ENCODE measurements around the gene TCTN1.
A peak's percentile ranks its signal among the peaks of the same experiment; 100 is the strongest.
"Not testable (repeated sequence)": the region's sequence is repeated elsewhere in the genome, so short reads cannot be mapped to it uniquely, and the experiment has no call there.

TCTN1 gene

DNA sequence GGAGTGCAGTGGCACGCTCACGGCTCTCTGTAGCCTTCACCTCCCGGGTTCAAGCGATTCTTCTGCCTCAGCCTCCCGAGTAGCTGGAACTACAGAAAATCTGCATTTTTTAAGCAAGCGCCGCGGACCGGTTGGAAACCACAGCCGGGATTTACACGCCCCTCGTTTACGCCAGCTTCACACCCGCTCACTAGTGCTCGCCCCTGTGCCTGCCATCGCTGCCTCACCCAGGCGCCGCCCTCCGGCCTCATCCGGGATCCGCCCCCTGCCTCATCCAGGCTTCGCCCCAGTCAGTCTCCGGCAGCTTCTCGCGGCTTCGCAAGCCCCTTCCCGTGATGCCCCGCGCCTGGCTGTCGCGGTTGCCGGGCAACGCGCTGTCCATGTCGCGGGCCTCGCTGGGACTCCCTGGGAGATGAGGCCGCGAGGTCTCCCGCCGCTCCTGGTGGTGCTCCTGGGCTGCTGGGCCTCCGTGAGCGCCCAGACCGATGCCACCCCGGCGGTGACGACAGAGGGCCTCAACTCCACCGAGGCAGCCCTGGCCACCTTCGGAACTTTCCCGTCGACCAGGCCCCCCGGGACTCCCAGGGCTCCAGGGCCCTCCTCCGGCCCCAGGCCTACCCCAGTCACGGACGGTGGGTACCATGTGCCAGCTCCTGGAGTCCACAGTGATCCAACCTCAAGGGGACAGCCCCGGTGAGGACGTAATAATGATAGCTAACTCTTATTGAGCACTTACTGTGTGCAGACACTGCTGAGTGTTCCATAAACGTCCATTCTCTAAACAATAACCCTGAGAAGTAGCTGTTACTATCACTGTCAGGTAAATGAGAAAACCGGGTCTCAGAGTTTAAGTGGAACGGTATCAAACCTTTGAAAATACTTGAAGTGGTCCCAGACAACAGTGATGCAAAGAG, at the start of gene TCTN1:
Gene TCTN1, plus strand, starts transcription at position 359 of the 914 bp plus-strand sequence. Its CDS starts 54 bp downstream, at position 413.
- DNase-seq = peak; percentile 98

DNA sequence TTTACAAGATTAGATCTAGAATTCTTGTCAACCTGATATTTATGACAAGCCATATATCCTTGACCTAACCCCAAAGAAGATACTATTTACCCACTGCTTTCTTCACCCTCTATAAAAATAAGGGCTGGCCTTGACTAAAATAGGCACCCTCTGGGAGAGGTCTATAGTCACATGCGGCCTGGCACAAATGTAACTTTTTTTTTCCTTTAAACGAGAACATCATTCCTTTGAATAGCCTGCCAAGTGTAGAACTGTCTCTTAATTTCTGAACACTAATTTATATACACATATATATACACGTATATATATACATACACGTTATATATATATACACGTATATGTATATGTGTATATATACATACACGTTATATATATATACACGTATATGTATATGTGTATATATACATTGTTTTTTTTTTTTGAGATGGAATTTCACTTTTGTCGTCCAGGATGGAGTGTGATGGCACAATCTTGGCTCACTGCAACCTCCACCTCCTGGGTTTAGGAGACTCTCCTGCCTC, 49.4 kb upstream of the TCTN1 start:
- DNase-seq = no peak

DNA sequence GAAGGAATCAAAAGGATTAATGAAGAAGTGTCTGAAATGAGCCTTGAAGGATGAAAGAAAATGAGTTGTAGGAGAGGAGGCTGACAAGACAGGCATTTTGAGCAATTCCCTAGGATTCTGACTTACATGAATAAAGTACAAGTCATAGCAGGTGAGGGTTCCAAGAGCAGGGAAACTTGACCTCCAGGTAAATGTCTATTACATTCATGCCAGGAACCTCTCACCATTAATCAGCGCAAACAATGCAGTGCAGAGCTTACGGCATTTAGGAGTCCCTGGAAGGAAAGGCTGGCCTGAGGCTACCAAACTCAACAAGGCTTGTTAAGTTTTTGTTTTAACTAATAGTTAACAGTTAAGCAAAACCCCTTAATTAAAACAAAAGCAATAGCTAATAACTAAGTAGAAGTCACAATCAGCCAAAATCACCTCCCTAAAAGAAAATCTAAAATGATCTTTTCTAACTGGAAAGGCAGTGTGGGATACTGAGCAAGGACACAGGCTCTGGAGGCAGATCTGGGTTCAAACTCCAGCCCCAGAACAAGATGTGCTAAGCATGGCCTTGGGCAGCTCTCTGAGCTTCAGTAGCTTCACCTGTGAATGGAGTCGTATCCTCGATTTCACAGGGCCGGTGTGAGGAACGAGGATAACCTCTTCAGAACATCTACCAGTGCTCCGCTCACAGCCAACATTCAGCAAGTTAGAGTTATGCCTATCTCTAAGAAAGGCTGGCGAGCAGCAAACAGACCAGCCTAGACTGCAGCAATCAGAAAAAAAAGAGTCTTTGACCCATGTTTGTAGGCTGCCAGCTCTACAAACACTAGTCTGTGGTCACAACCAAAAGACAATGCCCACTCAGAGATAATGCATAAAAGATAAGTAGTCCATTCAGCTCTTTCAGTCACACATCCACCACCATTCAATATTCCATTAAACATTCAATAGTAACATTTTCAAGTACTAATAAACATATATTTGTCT, 47.7 kb upstream of the TCTN1 start:
- DNase-seq = peak; percentile 86

DNA sequence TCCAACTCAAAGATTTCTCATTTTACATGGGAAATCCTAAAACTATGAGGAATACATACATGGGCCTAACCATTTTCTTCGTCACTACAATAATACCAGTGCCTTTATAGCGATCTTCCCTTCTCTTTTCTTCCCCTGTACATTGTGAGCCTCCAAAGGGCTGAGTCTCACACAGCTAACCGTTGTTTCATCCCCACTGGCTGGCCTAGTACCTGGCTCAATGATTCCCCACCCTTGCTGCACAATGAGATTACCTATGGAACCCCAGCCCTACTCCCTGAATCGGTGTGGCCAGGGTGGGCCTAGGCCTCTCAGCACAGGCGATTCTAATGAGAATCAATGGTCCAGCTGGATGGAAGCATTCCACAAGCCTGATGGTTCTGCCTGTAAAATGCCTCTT, 46.9 kb upstream of the TCTN1 start:
- no peak for DNase-seq

DNA sequence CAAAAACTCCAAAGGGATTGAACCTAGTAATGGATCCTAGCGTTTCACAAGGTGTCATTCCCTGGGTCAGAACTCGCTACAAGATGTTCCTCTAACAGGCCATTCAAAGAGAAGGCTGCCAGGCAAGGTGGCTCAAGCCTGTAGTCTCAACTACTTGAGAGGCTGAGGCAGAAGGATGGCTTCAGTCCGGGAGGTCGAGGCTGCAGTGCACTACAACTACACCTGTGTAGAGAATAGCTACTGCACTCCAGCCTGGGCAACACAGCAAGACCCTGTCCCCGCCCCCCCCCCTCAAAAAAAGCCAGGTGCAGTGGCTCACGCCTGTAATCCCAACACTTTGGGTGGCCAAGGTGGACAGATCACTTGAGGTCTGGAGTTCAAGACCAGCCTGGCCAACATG, 45.2 kb upstream of the TCTN1 start:
- DNase-seq = no peak

DNA sequence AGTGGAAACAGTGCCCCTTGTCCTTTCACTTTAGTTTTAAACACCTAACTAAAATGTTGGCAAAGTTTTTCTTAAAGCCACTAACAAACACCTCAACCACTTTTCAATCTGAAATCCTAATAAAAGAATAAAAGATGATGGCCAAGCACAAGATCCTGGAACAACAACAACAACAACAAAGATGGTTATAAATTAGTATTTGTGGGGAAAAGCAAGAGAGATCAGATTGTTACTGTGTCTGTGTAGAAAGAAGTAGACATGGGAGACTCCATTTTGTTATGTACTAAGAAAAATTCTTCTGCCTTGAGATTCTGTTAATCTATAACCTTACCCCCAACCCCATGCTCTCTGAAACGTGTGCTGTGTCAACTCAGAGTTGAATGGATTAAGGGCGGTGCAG, 44.1 kb upstream of the TCTN1 start:
- not testable (repeated sequence) for DNase-seq

DNA sequence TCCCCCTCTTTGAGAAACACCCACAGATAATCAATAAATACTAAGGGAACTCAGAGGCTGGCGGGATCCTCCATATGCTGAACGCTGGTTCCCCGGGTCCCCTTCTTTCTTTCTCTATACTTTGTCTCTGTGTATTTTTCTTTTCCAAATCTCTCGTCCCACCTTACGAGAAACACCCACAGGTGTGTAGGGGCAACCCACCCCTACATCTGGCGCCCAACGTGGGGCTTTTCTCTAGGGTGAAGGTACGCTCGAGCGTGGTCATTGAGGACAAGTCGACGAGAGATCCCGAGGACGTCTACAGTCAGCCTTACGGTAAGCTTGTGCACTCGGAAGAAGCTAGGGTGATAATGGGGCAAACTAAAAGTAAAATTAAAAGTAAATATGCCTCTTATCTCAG, 43.1 kb upstream of the TCTN1 start:
- DNase-seq = not testable (repeated sequence)

DNA sequence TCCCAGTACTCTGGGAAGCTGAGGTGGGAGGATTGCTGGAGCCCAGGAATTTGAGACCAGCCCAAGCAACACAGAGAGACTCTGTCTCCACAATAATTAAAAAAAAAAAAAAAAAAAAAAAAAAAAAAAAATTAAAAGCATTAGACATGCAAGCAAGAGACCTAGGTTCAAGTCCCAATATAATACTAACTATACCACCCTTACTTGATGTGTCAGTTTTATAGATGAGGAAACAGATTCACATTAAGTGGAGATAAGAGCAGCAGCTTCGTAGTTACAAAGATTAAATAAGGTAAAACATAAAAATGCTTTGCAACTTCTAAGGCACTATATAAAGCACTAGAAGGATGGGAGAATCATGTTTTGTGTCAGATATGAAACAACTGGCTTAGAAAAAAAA, 39.9 kb upstream of the TCTN1 start:
- no peak for DNase-seq

DNA sequence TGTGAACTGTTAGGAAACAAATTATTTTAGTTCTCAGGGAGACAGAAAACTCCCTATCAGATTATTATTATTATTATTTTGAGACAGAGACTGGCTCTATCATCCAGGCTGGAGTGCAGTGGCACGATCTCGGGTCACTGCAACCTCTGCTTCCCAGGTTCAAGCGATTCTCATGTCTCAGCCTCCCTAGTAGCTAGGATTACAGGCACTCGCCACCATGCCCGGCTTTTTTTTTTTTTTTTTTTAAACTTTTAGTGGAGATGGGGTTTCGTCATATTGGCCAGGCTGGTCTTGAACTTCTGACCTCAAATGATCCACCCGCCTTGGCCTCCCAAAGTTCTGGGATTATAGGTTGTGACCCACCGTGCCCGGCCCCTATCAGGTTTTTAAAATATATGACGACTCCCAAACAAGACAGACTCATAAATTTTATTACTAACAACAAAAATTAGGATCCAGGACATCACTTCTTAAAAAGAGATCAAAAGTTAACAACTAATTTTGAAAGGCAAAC, 39.2 kb upstream of the TCTN1 start:
- DNase-seq = not testable (repeated sequence)

DNA sequence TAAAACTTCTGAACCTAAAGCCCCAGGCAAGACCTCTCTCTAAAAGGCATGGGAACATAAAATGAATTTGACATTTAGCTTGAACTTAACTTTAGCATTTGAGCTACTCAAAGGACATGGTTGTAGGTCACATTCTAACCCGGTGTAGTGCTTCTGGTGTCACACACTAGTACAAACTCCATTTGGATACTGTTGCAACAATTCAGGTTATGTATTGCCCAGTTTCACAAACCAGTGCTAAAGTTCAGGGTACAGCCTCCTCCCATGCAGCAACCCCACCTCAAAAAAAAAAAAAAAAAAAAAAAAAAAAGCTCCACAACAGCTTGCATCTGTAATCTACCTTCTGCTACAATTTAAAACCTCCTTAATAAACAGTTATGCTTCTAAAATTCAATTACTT, 38.6 kb upstream of the TCTN1 start:
- DNase-seq = no peak

DNA sequence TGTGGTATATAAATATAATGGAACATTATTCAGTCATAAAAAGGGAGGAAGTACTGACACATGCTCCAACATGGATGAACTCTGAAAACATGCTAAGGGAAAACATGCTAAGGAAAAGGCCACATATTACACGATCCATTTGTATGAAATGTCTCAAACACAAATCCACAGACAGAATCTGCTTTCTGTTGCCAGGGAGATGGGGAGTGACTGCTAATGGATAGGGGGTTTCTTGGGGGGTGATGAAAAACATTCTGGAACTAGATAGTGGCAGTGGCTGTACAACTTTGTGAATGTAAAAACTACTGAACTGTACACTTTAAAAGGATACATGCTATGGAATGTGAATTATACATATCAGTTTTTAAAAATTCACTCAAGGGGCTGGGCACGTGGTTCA, 37.4 kb upstream of the TCTN1 start:
- DNase-seq = no peak

DNA sequence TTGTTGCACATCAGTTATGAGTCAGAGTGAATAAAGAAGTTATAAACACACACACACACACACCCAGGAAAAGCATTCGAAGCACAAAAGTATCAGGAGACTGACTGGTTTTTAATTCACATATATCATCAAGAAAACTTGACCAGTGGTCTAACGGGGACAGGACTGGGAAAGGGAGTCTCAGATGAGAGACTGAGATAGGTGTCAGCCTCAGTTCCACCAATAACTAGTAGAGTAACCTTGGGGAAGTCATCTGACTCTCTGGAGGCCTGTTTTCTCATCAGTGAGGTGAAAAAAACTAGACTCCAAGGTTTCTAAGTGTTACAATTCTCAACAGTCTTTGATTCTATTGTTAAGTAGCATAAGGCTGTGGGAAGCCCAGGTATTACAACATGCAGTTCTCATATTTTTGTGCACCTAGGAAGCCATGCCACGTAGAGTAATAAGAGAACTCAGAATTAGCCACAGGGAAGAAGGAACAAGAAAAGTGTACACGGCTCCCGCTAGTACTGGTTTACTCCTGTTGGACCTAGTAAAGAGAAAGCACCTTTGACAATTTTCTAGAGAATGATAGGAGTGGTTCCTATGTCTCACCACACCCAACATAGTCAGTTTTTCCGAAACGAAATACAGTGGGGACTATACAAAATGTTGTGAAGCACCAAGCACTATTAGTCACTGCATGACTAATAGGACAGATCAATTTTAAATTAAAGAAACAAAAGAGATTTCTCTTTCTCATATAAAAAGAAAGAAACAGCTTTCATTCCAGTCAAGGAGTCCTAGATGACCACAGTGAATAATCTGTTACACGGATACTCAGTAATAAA, 35.9 kb upstream of the TCTN1 start:
- peak; percentile 62 for DNase-seq

DNA sequence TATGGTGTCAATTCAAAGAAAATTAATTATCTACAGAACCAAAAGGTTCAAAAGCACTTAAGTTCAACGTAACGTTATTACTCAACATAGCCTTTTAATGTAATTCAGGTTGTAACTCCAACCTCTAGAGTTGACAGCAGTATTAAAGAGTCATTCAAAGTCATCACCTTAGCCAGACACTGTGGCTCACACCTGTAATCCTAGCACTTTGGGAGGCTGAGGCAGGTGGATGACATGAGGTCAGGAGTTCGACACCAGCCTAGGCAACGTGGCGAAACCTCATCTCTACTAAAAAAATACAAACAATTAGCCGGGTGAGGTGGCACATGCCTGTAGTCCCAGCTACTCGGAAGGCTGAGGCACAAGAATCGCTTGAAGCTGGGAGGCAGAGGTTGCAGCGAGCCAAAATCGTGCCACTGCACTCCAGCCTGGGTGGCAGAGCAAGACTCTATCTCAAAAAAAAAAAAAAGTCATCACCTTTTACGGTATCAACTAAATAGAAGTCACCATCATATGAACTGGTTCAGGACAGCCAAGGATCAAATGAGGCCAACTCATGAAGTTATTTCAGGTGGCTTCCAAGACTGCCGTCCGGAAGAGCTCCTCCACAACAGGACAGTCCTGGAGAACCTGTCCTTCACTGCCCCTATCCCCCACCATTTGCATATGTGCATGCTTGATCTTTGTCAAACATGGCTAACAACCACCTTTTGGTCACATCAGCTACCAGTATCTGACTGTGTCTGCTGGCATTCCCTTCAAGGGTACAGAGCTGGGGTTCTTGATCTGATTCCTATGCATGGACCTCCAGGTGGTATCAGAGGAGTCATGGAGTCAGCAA, 35.0 kb upstream of the TCTN1 start:
- no peak for DNase-seq

DNA sequence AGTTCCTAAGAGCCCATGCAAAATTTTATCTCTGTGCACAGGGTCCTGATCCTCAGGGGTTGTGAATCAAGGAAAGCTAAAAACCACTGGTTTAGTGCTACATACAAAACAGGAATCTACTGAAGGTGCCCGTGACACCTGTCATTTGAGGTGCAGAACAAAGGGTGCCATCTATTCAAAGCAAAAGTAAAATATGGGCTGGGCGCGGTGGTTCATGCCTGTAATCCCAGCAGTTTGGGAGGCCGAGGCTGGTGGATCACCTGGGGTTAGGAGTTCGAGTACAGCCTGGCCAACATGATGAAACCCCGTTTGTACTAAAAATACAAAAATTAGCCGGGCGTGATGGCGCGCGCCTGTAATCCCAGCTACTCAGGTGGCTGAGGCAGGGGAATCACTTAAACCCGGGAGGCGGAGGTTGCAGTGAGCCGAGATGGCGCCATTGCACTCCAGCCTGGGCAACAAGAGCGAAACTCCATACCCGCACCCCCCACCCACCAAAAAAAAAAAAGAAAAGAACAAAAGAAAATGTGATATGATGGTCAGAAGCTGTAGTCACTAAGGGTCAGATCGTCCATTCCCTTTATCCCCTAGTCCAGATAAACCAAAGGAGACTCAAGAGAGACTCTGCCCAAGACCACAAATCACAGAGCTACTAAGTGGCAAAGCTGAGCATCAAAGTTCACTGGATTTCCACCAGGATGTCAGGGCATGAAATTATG, 34.2 kb upstream of the TCTN1 start:
- no peak for DNase-seq

DNA sequence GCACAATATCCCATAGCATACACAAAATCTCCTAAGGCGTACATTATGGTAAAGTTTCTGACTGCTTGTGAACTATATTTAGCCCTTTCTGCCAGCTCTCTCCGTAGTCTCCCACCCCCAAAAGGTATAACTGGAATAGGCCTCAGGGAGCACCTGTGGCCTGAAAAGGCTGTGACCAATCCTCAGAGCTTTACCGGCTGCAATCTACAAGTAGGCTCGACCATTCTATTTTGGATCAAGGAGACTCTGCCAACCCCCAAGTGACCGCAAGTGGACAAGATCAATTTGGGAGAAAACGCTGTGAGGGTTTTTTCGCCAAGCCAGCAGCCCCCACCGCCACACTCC, 32.0 kb upstream of the TCTN1 start:
- peak; percentile 29 for DNase-seq

DNA sequence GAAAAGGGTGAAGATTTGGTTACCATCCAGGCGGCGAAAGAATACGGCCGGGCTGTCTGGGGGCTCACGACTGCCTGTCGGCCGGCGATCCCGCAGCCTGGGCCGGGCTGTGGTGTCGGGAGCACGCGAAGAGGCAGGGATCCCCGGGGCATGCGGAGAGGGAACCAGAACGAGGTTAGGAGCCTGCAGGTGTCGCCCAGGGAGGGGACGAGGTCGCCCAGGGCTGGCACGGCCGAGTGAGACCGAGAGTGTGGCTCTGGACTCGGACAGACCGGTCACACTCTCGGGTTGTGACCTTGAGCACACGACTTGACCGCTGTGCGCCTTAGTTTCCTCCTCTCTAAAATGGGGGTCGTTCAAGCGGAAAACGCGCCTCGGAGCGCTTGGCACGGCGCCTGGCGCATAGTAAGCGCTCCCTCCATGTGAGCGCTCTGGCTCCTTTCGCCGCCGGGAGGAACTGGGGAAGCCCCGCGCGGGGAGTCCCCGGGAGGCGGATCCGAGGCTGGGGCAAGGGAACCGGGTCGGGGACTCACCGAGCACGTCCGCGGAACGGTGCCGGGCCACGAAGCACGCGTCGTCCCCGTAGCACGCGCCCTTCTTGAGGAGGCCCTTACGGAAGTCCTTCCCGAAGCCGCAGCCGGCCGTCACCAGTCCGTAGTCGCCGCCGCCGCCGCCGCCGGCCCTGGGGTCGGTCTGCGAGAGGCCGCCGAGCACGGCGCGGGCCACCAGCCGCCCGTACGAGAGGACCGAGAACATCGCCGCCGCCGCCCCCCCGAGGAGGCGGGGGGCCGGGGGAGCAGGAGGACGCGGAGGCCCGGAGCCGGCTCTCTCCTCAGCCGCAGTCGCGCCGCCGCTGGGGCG, 31.4 kb upstream of the TCTN1 start:
- DNase-seq = peak; percentile 76

DNA sequence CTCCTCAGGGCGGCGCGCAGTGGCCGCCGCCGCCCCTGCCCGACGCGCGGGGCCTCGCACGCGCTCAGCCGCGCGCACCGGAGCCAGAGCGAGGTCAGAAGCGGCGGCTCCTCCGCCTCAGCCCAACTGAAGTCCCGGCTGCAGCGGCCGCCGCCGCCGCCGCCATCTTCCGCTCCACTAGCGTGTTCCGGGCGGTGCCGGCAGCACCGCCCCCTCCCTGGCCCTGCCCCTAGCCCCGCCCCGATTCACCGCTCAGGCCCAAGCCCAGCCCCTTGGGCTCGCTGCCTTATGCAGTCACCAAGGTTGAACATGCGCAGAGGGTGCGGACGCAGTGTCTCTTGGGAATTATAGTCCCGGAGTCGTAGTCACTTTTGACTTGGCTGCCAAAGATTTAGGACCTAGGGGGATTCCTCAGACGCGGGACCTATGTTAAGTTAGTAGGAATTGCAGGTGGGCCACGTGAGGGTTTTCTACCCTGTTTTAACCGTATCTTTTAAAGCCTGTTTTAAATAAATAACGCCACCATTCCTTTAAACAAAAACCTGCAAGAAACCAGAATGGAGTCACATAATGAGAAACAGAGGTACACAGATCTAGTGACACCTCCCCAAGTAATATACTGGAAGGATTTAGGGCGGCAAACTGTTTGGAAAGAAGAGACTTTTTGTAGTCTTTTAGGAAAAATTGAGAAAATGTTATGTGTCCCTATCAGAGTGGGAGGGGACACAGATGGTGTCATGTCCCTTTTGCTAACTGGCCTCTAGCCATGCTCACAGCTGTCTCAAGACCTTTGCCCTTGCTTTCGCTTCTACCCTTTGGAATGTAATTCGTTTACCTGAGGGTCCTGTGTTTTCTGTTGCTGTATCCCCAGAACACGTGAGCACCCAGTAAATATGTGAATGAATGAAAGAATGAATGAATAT, 30.5 kb upstream of the TCTN1 start, which contains the start of gene PPTC7:
Gene PPTC7, minus strand, starts transcription at position 182 of the 923 bp plus-strand sequence. CDS start 287 bp downstream, outside the sequence.
- peak; percentile 99 for DNase-seq

DNA sequence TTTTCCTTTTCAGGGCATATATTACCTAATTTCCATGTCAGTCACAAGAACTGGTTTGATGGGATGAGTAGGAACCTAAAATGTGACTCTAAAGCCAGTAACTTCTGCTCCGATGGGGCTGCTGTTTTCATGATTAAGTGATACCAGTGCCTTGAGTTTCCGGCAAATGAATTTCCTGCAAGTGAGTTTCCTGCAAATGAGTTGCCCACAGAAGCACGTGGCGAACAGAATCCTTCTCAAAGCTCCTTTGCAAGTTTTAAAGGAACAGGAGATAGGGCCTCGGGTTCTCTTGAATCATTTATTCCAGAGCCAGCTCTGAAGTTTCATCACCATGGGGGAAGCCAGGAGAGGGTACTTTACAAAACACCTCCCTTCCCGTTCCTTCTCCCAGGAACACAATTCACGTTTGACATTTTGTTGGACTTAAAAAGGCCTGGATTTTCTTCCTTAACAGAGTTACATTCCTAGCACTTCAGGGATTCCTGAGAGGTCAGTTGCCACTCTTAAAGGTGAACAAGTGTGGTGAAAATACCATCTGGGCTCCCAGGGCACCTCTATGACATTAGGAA, 28.6 kb upstream of the TCTN1 start:
- DNase-seq = peak; percentile 87

Measured in hematopoietic multipotent progenitor cell treated with erythropoietin and hydrocortisone succinate and interleukin-3 and kit ligand, for 4 days (in vitro differentiated cells).